ENCODE results near the gene SLC25A41.

GRCh38 chr19:6414793-6415590 is 18.6 kb downstream of the SLC25A41 start:
- TF ChIP-seq HDGF (IDR thresholded peaks at IDR 0.05; ENCODE audit: borderline replicate concordance) = no peak
- TF ChIP-seq L3MBTL2 (conservative IDR thresholded peaks at IDR 0.05) = no peak
- no peak for TF ChIP-seq BHLHE40 (IDR thresholded peaks at IDR 0.05; ENCODE audit: borderline replicate concordance)
- no peak for TF ChIP-seq TARDBP (IDR thresholded peaks at IDR 0.05)
- TF ChIP-seq ARNT (IDR thresholded peaks at IDR 0.05) = no peak
- TF ChIP-seq PKNOX1 (IDR thresholded peaks at IDR 0.05) = no peak
- no peak for TF ChIP-seq ELF4 (IDR thresholded peaks at IDR 0.05)
- TF ChIP-seq ZNF384 (IDR thresholded peaks at IDR 0.05) = no peak
- no peak for TF ChIP-seq NFRKB (IDR thresholded peaks at IDR 0.05)
- no peak for TF ChIP-seq SUZ12 (IDR thresholded peaks at IDR 0.05)
- TF ChIP-seq FOXM1 (IDR thresholded peaks at IDR 0.05; ENCODE audit: borderline replicate concordance) = no peak
- no peak for TF ChIP-seq CTBP1 (IDR thresholded peaks at IDR 0.05; ENCODE audit: borderline replicate concordance)
- TF ChIP-seq SP1 (IDR thresholded peaks at IDR 0.05) = no peak
